ENCODE measurements around the gene CDH4. TPM values are rescaled to one million over a fixed set of nuclear protein-coding genes. Genes with fewer than 3 reads are reported as not detected.

CDH4 gene
- total and polyA plus RNA-seq, 2 of the 13 experiments (the other 11 are each of a cell fraction or from before 2014, with no cell fraction given) = not detected

DNA sequence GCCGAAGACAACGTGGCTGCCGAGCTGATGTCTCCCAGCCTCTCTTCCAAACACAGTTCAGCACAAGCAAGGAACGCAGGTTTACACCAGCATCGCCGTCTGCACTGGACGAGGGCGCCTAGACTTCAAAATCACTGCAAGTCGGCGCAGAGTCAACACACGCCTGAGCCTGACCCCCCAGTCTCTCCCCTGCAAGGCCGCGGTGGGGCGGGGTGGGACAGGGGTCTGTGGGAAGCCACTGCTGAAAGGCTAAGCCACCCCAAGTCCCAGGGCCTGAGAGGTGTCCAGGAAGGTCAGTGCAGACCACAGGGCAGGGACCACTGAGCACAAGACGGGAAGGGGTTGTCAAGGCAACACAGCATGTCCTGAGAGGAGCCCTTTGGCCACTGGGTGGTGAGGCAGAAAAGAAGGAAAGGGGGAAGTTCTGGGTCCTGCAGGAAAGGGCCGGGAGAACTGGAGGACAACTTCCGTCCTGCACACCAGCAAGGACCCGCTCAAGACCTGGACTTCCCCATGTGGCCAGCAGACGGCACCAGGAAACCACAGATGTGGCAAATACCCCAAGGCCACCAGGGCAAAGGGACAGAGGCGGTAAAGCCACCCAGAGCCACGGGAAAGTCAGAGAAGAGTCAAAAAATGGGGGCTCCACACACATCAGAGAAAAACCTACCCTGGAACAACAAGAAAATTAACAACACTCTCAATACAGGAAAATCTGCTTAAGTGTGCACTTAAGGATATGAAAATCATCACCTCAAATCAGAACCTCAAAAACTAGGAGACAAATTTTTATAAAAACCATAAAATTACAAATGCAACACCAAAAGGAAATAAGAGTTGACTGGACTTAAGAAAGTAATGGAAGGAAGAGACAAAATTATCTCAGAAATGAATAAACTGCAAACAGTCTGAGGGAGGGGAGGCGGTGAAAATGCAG is 728.9 kb downstream of the CDH4 start (continued):
- TF ChIP-seq, protein P1, sequence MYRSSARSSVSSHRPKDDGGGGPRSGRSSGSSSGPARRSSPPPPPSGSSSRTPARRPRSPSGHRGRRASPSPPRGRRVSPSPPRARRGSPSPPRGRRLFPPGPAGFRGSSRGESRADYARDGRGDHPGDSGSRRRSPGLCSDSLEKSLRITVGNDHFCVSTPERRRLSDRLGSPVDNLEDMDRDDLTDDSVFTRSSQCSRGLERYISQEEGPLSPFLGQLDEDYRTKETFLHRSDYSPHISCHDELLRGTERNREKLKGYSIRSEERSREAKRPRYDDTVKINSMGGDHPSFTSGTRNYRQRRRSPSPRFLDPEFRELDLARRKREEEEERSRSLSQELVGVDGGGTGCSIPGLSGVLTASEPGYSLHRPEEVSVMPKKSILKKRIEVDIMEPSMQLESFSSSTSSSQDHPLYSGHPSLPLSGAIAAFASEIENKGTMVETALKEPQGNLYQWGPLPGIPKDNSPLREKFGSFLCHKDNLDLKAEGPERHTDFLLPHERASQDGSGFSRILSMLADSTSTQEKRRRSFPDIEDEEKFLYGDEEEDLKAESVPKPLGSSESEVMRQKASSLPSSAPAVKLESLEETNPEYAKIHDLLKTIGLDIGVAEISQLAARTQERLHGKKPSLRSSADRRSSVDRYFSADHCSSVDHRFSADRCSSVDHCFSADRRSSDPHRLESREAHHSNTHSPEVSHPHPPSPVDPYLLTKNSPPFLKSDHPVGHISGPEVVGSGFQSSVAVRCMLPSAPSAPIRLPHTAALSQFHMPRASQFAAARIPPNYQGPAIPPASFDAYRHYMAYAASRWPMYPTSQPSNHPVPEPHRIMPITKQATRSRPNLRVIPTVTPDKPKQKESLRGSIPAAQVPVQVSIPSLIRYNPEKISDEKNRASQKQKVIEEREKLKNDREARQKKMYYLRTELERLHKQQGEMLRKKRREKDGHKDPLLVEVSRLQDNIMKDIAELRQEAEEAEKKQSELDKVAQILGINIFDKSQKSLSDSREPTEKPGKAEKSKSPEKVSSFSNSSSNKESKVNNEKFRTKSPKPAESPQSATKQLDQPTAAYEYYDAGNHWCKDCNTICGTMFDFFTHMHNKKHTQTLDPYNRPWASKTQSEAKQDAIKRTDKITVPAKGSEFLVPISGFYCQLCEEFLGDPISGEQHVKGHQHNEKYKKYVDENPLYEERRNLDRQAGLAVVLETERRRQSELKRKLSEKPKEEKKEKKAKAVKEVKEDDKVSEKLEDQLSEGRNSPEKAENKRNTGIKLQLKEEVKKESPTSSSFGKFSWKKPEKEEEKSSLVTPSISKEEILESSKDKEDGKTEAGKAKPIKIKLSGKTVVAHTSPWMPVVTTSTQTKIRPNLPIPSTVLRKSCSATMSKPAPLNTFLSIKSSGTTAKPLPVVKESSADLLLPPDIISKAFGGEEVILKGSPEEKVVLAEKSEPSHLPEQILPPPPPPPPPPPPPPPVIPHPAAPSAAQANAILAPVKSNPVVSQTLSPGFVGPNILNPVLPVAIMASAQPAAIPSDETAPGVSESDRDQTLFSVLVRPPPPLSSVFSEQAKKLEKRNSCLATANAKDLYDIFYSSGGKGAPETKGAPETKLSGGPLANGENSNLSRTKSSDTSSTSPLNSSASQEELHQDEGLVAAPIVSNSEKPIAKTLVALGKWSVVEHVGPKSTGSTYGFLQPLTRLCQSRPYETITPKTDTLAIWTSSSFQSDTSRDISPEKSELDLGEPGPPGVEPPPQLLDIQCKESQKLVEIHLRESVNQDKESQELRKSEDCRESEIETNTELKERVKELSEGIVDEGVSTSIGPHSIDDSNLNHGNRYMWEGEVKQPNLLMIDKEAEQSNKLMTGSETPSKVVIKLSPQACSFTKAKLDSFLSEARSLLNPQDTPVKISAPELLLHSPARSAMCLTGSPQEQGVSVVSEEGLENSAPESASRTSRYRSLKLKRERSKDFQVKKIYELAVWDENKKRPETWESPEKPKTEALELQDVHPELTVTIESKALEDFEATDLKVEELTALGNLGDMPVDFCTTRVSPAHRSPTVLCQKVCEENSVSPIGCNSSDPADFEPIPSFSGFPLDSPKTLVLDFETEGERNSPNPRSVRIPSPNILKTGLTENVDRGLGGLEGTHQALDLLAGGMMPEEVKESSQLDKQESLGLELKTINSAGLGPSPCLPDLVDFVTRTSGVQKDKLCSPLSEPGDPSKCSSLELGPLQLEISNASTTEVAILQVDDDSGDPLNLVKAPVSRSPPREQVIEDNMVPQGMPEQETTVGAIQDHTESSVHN (CRISPR knock-in tag; IDR thresholded peaks at IDR 0.05) = peak; percentile 84
- TF ChIP-seq ZSCAN9 (CRISPR knock-in tag; IDR thresholded peaks at IDR 0.05; ENCODE audit: borderline replicate concordance) = no peak
- TF ChIP-seq PTBP1 (IDR thresholded peaks at IDR 0.05; ENCODE audit: low read depth, low read length, poor library complexity, severe bottlenecking) = no peak
- TF ChIP-seq MIXL1 (CRISPR knock-in tag; IDR thresholded peaks at IDR 0.05) = no peak
- TF ChIP-seq TBX3 (IDR thresholded peaks at IDR 0.05; ENCODE audit: borderline replicate concordance) = no peak
- TF ChIP-seq, protein P2, sequence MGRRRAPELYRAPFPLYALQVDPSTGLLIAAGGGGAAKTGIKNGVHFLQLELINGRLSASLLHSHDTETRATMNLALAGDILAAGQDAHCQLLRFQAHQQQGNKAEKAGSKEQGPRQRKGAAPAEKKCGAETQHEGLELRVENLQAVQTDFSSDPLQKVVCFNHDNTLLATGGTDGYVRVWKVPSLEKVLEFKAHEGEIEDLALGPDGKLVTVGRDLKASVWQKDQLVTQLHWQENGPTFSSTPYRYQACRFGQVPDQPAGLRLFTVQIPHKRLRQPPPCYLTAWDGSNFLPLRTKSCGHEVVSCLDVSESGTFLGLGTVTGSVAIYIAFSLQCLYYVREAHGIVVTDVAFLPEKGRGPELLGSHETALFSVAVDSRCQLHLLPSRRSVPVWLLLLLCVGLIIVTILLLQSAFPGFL (CRISPR knock-in tag; IDR thresholded peaks at IDR 0.05) = no peak
- TF ChIP-seq ZFP37 (CRISPR knock-in tag; IDR thresholded peaks at IDR 0.05; ENCODE audit: borderline replicate concordance) = no peak
- TF ChIP-seq, protein P3, sequence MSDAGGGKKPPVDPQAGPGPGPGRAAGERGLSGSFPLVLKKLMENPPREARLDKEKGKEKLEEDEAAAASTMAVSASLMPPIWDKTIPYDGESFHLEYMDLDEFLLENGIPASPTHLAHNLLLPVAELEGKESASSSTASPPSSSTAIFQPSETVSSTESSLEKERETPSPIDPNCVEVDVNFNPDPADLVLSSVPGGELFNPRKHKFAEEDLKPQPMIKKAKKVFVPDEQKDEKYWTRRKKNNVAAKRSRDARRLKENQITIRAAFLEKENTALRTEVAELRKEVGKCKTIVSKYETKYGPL (CRISPR knock-in tag; IDR thresholded peaks at IDR 0.05) = no peak
- no peak for TF ChIP-seq TBX2 (CRISPR knock-in tag; IDR thresholded peaks at IDR 0.05; ENCODE audit: borderline replicate concordance)
- TF ChIP-seq MAF1 (CRISPR knock-in tag; IDR thresholded peaks at IDR 0.05; ENCODE audit: borderline replicate concordance) = no peak
- TF ChIP-seq NFE2 (CRISPR knock-in tag; IDR thresholded peaks at IDR 0.05) = no peak
- 0 out of 2 replicates have a peak, but pooled peaks have one; percentile 32 for TF ChIP-seq ZBTB7B (CRISPR knock-in tag; IDR thresholded peaks at IDR 0.05)
- TF ChIP-seq, protein P4, sequence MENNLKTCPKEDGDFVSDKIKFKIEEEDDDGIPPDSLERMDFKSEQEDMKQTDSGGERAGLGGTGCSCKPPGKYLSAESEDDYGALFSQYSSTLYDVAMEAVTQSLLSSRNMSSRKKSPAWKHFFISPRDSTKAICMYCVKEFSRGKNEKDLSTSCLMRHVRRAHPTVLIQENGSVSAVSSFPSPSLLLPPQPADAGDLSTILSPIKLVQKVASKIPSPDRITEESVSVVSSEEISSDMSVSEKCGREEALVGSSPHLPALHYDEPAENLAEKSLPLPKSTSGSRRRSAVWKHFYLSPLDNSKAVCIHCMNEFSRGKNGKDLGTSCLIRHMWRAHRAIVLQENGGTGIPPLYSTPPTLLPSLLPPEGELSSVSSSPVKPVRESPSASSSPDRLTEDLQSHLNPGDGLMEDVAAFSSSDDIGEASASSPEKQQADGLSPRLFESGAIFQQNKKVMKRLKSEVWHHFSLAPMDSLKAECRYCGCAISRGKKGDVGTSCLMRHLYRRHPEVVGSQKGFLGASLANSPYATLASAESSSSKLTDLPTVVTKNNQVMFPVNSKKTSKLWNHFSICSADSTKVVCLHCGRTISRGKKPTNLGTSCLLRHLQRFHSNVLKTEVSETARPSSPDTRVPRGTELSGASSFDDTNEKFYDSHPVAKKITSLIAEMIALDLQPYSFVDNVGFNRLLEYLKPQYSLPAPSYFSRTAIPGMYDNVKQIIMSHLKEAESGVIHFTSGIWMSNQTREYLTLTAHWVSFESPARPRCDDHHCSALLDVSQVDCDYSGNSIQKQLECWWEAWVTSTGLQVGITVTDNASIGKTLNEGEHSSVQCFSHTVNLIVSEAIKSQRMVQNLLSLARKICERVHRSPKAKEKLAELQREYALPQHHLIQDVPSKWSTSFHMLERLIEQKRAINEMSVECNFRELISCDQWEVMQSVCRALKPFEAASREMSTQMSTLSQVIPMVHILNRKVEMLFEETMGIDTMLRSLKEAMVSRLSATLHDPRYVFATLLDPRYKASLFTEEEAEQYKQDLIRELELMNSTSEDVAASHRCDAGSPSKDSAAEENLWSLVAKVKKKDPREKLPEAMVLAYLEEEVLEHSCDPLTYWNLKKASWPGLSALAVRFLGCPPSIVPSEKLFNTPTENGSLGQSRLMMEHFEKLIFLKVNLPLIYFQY (CRISPR knock-in tag; IDR thresholded peaks at IDR 0.05; ENCODE audit: borderline replicate concordance) = no peak

Data from HepG2 (cell line).